GM19438 (cell line): Measurements from ENCODE around the gene MYOCD.

Experiments
- ATAC-seq: cut with Tn5 transposase; IDR thresholded peaks from one replicate; pipeline ENCODE4 v1.9.1; 2021; ENCODE audit warnings: low read depth; ENCODE audit not compliant: unreplicated experiment

The MYOCD gene

GRCh38 chr17:12693640-12694039, 27.9 kb downstream of the MYOCD start:
- ATAC-seq = no peak

GRCh38 chr17:12706070-12706469, 40.4 kb downstream of the MYOCD start:
- no peak for ATAC-seq

GRCh38 chr17:12709063-12709462, 43.4 kb downstream of the MYOCD start:
- no peak for ATAC-seq

GRCh38 chr17:12712415-12712814, 46.7 kb downstream of the MYOCD start:
- no peak for ATAC-seq

GRCh38 chr17:12712941-12713340, 47.3 kb downstream of the MYOCD start:
- no peak for ATAC-seq

- no peak for ATAC-seq
These were observed 54.3 kb downstream of the MYOCD start for GRCh38 chr17:12719948-12720347.

- ATAC-seq = no peak
These were observed 55.9 kb downstream of the MYOCD start for GRCh38 chr17:12721581-12721980.

- no peak for ATAC-seq
These were observed 56.6 kb downstream of the MYOCD start for GRCh38 chr17:12722282-12722681.

GRCh38 chr17:12726131-12726530, 60.4 kb downstream of the MYOCD start:
- no peak for ATAC-seq

- no peak for ATAC-seq
These were observed 61.5 kb downstream of the MYOCD start for GRCh38 chr17:12727076-12727760.

- ATAC-seq = no peak
These were observed 62.2 kb downstream of the MYOCD start for GRCh38 chr17:12727881-12728280.

- ATAC-seq = no peak
These were observed 63.4 kb downstream of the MYOCD start for GRCh38 chr17:12729086-12729485.

GRCh38 chr17:12730421-12730820, 64.7 kb downstream of the MYOCD start:
- no peak for ATAC-seq

GRCh38 chr17:12730931-12731521, 65.3 kb downstream of the MYOCD start:
- no peak for ATAC-seq

GRCh38 chr17:12731839-12732238, 66.1 kb downstream of the MYOCD start:
- no peak for ATAC-seq

GRCh38 chr17:12732366-12732765, 66.7 kb downstream of the MYOCD start:
- no peak for ATAC-seq

GRCh38 chr17:12734926-12735325, 69.2 kb downstream of the MYOCD start:
- ATAC-seq = no peak

- no peak for ATAC-seq
These were observed 69.8 kb downstream of the MYOCD start for GRCh38 chr17:12735517-12735916.

- ATAC-seq = no peak
These were observed 70.8 kb downstream of the MYOCD start for GRCh38 chr17:12736526-12736925.

- no peak for ATAC-seq
These were observed 72.2 kb downstream of the MYOCD start for GRCh38 chr17:12737740-12738469.

- ATAC-seq = no peak
These were observed 72.9 kb downstream of the MYOCD start for GRCh38 chr17:12738624-12739023.

- ATAC-seq = no peak
These were observed 73.8 kb downstream of the MYOCD start for GRCh38 chr17:12739500-12739899.
